Activated B cell treated with CpG ODN at 0.5 μM for 24 hours (primary cell): ENCODE results near the gene MROH8. TPM values are rescaled to one million over a fixed set of nuclear protein-coding genes. Genes with fewer than 3 reads are reported as not detected.
A peak's percentile ranks its signal among the peaks of the same experiment; 100 is the strongest.

Experiments
- ATAC-seq: fragments of 200-7000 bp; cut with Tn5 transposase; one replicate; pipeline ENCODE4 v1.10.0; 2021; ENCODE audit warnings: low read depth, mild to moderate bottlenecking, moderate library complexity
- CTCF ChIA-PET: fragments of 350-600 bp; sonication (Branson Sonifier 250); formaldehyde crosslinking; loops from one replicate; lab custom pipeline; 2021; ENCODE audit warnings: antibody characterized with exemption; lab: Charles Lee
- POLR2A ChIA-PET: fragments of 350-600 bp; sonication (Branson Sonifier 250); formaldehyde crosslinking; loops from one replicate; lab custom pipeline; 2021; ENCODE audit warnings: antibody characterized with exemption; lab: Charles Lee
- DNase-seq: peaks from one replicate; pipeline ENCODE4 v3.0.0; 2022
- H3K27ac Mint-ChIP-seq: one replicate; pipeline ENCODE4 v1.8.0; 2020; ENCODE audit warnings: mixed read lengths
- H3K27me3 Mint-ChIP-seq: one replicate; pipeline ENCODE4 v1.8.0; 2021; ENCODE audit warnings: mixed read lengths
- H3K36me3 Mint-ChIP-seq: one replicate; pipeline ENCODE4 v1.8.0; 2021; ENCODE audit warnings: low read depth, mixed read lengths
- H3K4me1 Mint-ChIP-seq: one replicate; pipeline ENCODE4 v1.8.0; 2021; ENCODE audit warnings: mixed read lengths
- H3K4me3 Mint-ChIP-seq: one replicate; pipeline ENCODE4 v1.8.0; 2020; ENCODE audit warnings: mild to moderate bottlenecking, mixed read lengths
- H3K9me3 Mint-ChIP-seq: one replicate; pipeline ENCODE4 v1.8.0; 2020; ENCODE audit warnings: mixed read lengths
- CTCF ChIP-seq: fragments of 200-600 bp; IDR thresholded peaks from one replicate; pipeline ENCODE4 v1.8.0; 2022; ENCODE audit warnings: antibody characterized with exemption, mild to moderate bottlenecking
- intact Hi-C: fragments of 100-400 bp; cut with micrococcal nuclease; formaldehyde crosslinking; loops from one replicate; pipeline ENCODE4 v1.15.1; 2024
- total RNA-seq: library from RNA; stranded (reverse); gene quantifications from 2 replicates; pipeline ENCODE4 v1.2.3, GENCODE V29; 2022

The MROH8 gene
- total RNA-seq, 1 donor from 2014 or later, result 5.9 TPM

- Mint-ChIP-seq H3K4me1 (no peaks in the 10 kb centered on the region), H3K27me3 (no peaks in the 10 kb centered on the region), H3K36me3 (peaks cover 86% of the 10 kb centered on the region), H3K27ac (no peak overlapping the region), H3K9me3 (no peaks in the 10 kb centered on the region), H3K4me3 (no peak overlapping the region)
- no peak for TF ChIP-seq CTCF
- ChIA-PET CTCF (interaction anchor here (1.0 to 1.4 kb wide), 2 partner anchors 9 to 330 kb away, joined by 3 to 4 read pairs; no protein-coding TSS in a partner anchor), POLR2A (no interaction called here)
- DNase-seq, result no peak
- intact Hi-C loops, result no loop called here
- no peak for ATAC-seq
Observed at GRCh38 chr20:37205130-37205529, 25.8 kb upstream of the MROH8 start.

- no peak for TF ChIP-seq CTCF
- H3K4me1 Mint-ChIP-seq, result no peaks in the 10 kb centered on the region
- no peaks in the 10 kb centered on the region for H3K9me3 Mint-ChIP-seq
- no peak overlapping the region for H3K4me3 Mint-ChIP-seq
- H3K27ac Mint-ChIP-seq, result no peak overlapping the region
- ATAC-seq (no peak), DNase-seq (no peak)
- intact Hi-C loops, result no loop called here
- H3K36me3 Mint-ChIP-seq, result peaks cover 84% of the 10 kb centered on the region
- ChIA-PET POLR2A (no interaction called here), CTCF (no interaction called here)
- H3K27me3 Mint-ChIP-seq, result no peaks in the 10 kb centered on the region
Observed at GRCh38 chr20:37204056-37204455, 24.7 kb upstream of the MROH8 start.

- Mint-ChIP-seq H3K27me3 (no peaks in the 10 kb centered on the region), H3K9me3 (no peaks in the 10 kb centered on the region), H3K36me3 (peaks cover 82% of the 10 kb centered on the region), H3K4me1 (no peaks in the 10 kb centered on the region), H3K4me3 (no peak overlapping the region), H3K27ac (no peak overlapping the region)
- peak; percentile 66 for TF ChIP-seq CTCF
- POLR2A ChIA-PET, result interaction anchor here (1.0 kb wide), 1 partner anchor 23 kb away, joined by 9 read pairs; the partner anchor contains the start of genes MROH8 and RPN2
- CTCF ChIA-PET, result interaction anchor here (0.9 to 2.0 kb wide), 7 partner anchors 13 to 332 kb away, joined by 3 to 6 read pairs (median 4); no protein-coding TSS in a partner anchor
- DNase-seq (no peak), ATAC-seq (no peak)
- intact Hi-C loops, result loop anchor here (1.0 to 2.0 kb wide), 3 partner anchors 164 to 332 kb away; no protein-coding TSS in a partner anchor
Observed at GRCh38 chr20:37202267-37202943, 23.1 kb upstream of the MROH8 start.

- H3K27me3 Mint-ChIP-seq, result no peaks in the 10 kb centered on the region
- no peak for ATAC-seq
- intact Hi-C loops, result loop anchor here (1.0 to 2.0 kb wide), 4 partner anchors 64 to 333 kb away; no protein-coding TSS in a partner anchor
- peaks cover 81% of the 10 kb centered on the region for H3K36me3 Mint-ChIP-seq
- no peak overlapping the region for H3K27ac Mint-ChIP-seq
- no peak for TF ChIP-seq CTCF
- no peak for DNase-seq
- POLR2A ChIA-PET, result no interaction called here
- H3K4me1 Mint-ChIP-seq, result no peaks in the 10 kb centered on the region
- no peaks in the 10 kb centered on the region for H3K9me3 Mint-ChIP-seq
- no peak overlapping the region for H3K4me3 Mint-ChIP-seq
- CTCF ChIA-PET, result interaction anchor here (0.9 to 2.0 kb wide), 6 partner anchors 10 to 332 kb away, joined by 4 to 16 read pairs (median 5); no protein-coding TSS in a partner anchor
Observed at GRCh38 chr20:37201827-37202162, 22.4 kb upstream of the MROH8 start.
